H9 (cell line): ENCODE measurements around the gene S100A3. TPM values are rescaled to one million over a fixed set of nuclear protein-coding genes. Genes with fewer than 3 reads are reported as not detected.

Experiments used
- DNase-seq: peaks from one replicate; pipeline ENCODE4 v3.0.0-alpha.2; 2017
- H2AFZ ChIP-seq: one replicate; pipeline ENCODE4 v1.6.1; 2013; ENCODE audit warnings: mild to moderate bottlenecking, low read length, control low read depth, moderate library complexity
- H2AK5ac ChIP-seq: 2 replicates; pipeline ENCODE4 v1.6.1; 2013; ENCODE audit warnings: low read length, control low read depth, mixed read lengths; ENCODE audit not compliant: insufficient read length
- H2BK120ac ChIP-seq: one replicate; pipeline ENCODE4 v1.6.1; 2013; ENCODE audit warnings: low read depth, mild to moderate bottlenecking, low read length, control low read depth, inconsistent platforms; ENCODE audit not compliant: poor library complexity, severe bottlenecking
- H2BK12ac ChIP-seq: 2 replicates; pipeline ENCODE4 v1.6.1; 2013; ENCODE audit warnings: low read length, control low read depth, mixed read lengths, low read depth; ENCODE audit not compliant: insufficient read length
- H2BK15ac ChIP-seq: 2 replicates; pipeline ENCODE4 v1.6.1; 2013; ENCODE audit warnings: low read depth, low read length, control low read depth
- H2BK20ac ChIP-seq: one replicate; pipeline ENCODE4 v1.6.1; 2013; ENCODE audit warnings: low read depth, mild to moderate bottlenecking, low read length, control low read depth, inconsistent platforms; ENCODE audit not compliant: poor library complexity, severe bottlenecking
- H2BK5ac ChIP-seq: 2 replicates; pipeline ENCODE4 v1.6.1; 2013; ENCODE audit warnings: low read length, control low read depth, mixed read lengths; ENCODE audit not compliant: insufficient read length
- H3K14ac ChIP-seq: 2 replicates; pipeline ENCODE4 v1.6.1; 2013; ENCODE audit warnings: low read length, control low read depth; ENCODE audit not compliant: insufficient read depth
- H3K18ac ChIP-seq: 2 replicates; pipeline ENCODE4 v1.6.1; 2013; ENCODE audit warnings: low read depth, mild to moderate bottlenecking, mixed read lengths, low read length, control low read depth; ENCODE audit not compliant: insufficient read length
- H3K23ac ChIP-seq: 2 replicates; pipeline ENCODE4 v1.6.1; 2013; ENCODE audit warnings: low read length, control low read depth, mixed read lengths, low read depth; ENCODE audit not compliant: insufficient read length
- H3K23me2 ChIP-seq: 2 replicates; pipeline ENCODE4 v1.6.1; 2013; ENCODE audit warnings: low read depth, mild to moderate bottlenecking, mixed read lengths, low read length, control low read depth; ENCODE audit not compliant: insufficient read length, poor library complexity, severe bottlenecking
- H3K27ac ChIP-seq: 2 replicates; pipeline ENCODE4 v1.5.1; 2013; ENCODE audit warnings: low read length, control low read depth, mixed read lengths, low read depth; ENCODE audit not compliant: insufficient read length
- H3K27me3 ChIP-seq: 2 replicates; pipeline ENCODE4 v1.6.1; 2013; ENCODE audit warnings: low read length, control low read depth, inconsistent platforms; ENCODE audit not compliant: insufficient read depth
- H3K4ac ChIP-seq: 2 replicates; pipeline ENCODE4 v1.6.1; 2013; ENCODE audit warnings: low read depth, mild to moderate bottlenecking, control low read depth, inconsistent platforms, low read length, moderate library complexity
- H3K4me1 ChIP-seq: 2 replicates; pipeline ENCODE4 v1.6.1; 2013; ENCODE audit warnings: low read length, control low read depth, inconsistent platforms; ENCODE audit not compliant: insufficient read depth
- H3K4me2 ChIP-seq: 2 replicates; pipeline ENCODE4 v1.6.1; 2013; ENCODE audit warnings: low read length, control low read depth, mixed read lengths; ENCODE audit not compliant: insufficient read length, insufficient read depth
- H3K56ac ChIP-seq: 2 replicates; pipeline ENCODE4 v1.6.1; 2013; ENCODE audit warnings: low read depth, mild to moderate bottlenecking, mixed read lengths, low read length, control low read depth; ENCODE audit not compliant: insufficient read length
- H3K79me1 ChIP-seq: 2 replicates; pipeline ENCODE4 v1.6.1; 2013; ENCODE audit warnings: low read depth, mild to moderate bottlenecking, moderate library complexity, low read length, control low read depth, inconsistent platforms; ENCODE audit not compliant: insufficient read depth, poor library complexity, severe bottlenecking
- H3K79me2 ChIP-seq: 2 replicates; pipeline ENCODE4 v1.6.1; 2013; ENCODE audit warnings: low read length, control low read depth, inconsistent platforms; ENCODE audit not compliant: insufficient read depth
- H3K9ac ChIP-seq: 2 replicates; pipeline ENCODE4 v1.6.1; 2013; ENCODE audit warnings: low read length, control low read depth, mixed read lengths; ENCODE audit not compliant: insufficient read length; ENCODE audit errors: extremely low read depth
- H3K9me3 ChIP-seq: one replicate; pipeline ENCODE4 v1.6.1; 2013; ENCODE audit warnings: low read depth, low read length, inconsistent platforms; ENCODE audit not compliant: control insufficient read depth
- H3T11ph ChIP-seq: one replicate; pipeline ENCODE4 v1.6.1; 2013; ENCODE audit warnings: mild to moderate bottlenecking, low read length, control low read depth, inconsistent platforms
- H4K20me1 ChIP-seq: one replicate; pipeline ENCODE4 v1.6.1; 2013; ENCODE audit not compliant: control insufficient read depth, insufficient read length, insufficient read depth
- H4K5ac ChIP-seq: 2 replicates; pipeline ENCODE4 v1.6.1; 2013; ENCODE audit warnings: low read depth, mild to moderate bottlenecking, mixed read lengths, low read length, control low read depth; ENCODE audit not compliant: insufficient read length
- H4K8ac ChIP-seq: replicated peaks from 2 replicates; pipeline ENCODE4 v1.6.1; 2013; ENCODE audit warnings: low read length, control low read depth, mixed read lengths, low read depth; ENCODE audit not compliant: insufficient read length
- H4K91ac ChIP-seq: 2 replicates; pipeline ENCODE4 v1.6.1; 2013; ENCODE audit warnings: low read depth, mild to moderate bottlenecking, moderate library complexity, mixed read lengths, low read length, control low read depth; ENCODE audit not compliant: insufficient read length
- H3K27ac Mint-ChIP-seq, 3 experiments: 2 replicates in 2 of 3; 3 replicates in 1 of 3; pipeline ENCODE4 v1.8.0; 2020 to 2021; ENCODE audit warnings: mixed read lengths in 3 of 3, mild to moderate bottlenecking in 1 of 3, moderate library complexity in 1 of 3
- H3K27me3 Mint-ChIP-seq: 2 replicates; pipeline ENCODE4 v1.8.0; 2021; ENCODE audit warnings: low read depth, mild to moderate bottlenecking, moderate library complexity, mixed read lengths
- H3K36me3 Mint-ChIP-seq, 3 experiments: 2 replicates in 2 of 3; 3 replicates in 1 of 3; pipeline ENCODE4 v1.8.0; 2020 to 2021; ENCODE audit warnings: low read depth in 3 of 3, mixed read lengths in 3 of 3; ENCODE audit not compliant: insufficient read depth in 1 of 3
- H3K4me1 Mint-ChIP-seq, 2 experiments: 2 replicates each; pipeline ENCODE4 v1.8.0; 2020; ENCODE audit warnings: mixed read lengths in 2 of 2
- H3K4me3 Mint-ChIP-seq, 2 experiments: 2 replicates in 1 of 2; 3 replicates in 1 of 2; pipeline ENCODE4 v1.8.0; 2020 to 2021; ENCODE audit warnings: mild to moderate bottlenecking in 2 of 2, mixed read lengths in 2 of 2, moderate library complexity in 1 of 2
- H3K9me3 Mint-ChIP-seq, 2 experiments: 2 replicates in 1 of 2; 3 replicates in 1 of 2; pipeline ENCODE4 v1.8.0; 2020; ENCODE audit warnings: mild to moderate bottlenecking in 2 of 2, mixed read lengths in 2 of 2, moderate library complexity in 1 of 2
- CTCF ChIP-seq: fragments of 200-600 bp; sonication (generic); conservative IDR thresholded peaks from 3 replicates; pipeline ENCODE4 v1.8.0; 2021; ENCODE audit warnings: antibody characterized with exemption, mild to moderate bottlenecking
- WGBS: extraction: QIAGEN DNeasy Blood & Tissue Kit; methylation state at CpG from one replicate; pipeline ENCODE4 v1.1.7; 2013; ENCODE audit warnings: missing lambda C conversion rate, low lambda C conversion rate, mixed read lengths; ENCODE audit not compliant: insufficient read length; ENCODE audit errors: extremely low coverage; 5-methylcytosine and 5-hydroxymethylcytosine counted together
- total RNA-seq: library from RNA; stranded (reverse); gene quantifications from 2 replicates; pipeline ENCODE4 v1.2.1, GENCODE V29; 2021

S100A3 gene
- total RNA-seq, 1 experiment from 2014 or later: not detected

- H3K23me2 ChIP-seq: no peaks in the 10 kb centered on the region
- H2AFZ ChIP-seq: no peak overlapping the region
- H3K4ac ChIP-seq: no peak overlapping the region
- H3K56ac ChIP-seq: no peak overlapping the region
- no peak overlapping the region for H3K4me3 Mint-ChIP-seq
- no peaks in the 10 kb centered on the region for H3K79me1 ChIP-seq
- H3K4me1 ChIP-seq: peaks cover 8% of the 10 kb centered on the region; the same call in 1 of the 2 replicates
- H2BK120ac ChIP-seq: no peak overlapping the region
- H2BK5ac ChIP-seq: no peak overlapping the region
- peaks cover 3% of the 10 kb centered on the region for H3K27me3 Mint-ChIP-seq
- no peaks in the 10 kb centered on the region for H3K9me3 Mint-ChIP-seq
- H3K27ac ChIP-seq: no peak overlapping the region
- H3K27ac Mint-ChIP-seq: no peak overlapping the region; a peak in 2 of 7 replicates
- WGBS: no CpG with 5 or more reads among the region's 13 CpGs
- H3K9ac ChIP-seq: no peak overlapping the region
- peaks cover 30 to 38% of the 10 kb centered on the region in 2 experiments for H3K4me1 Mint-ChIP-seq
- no peaks in the 10 kb centered on the region for H4K20me1 ChIP-seq
- no peaks in the 10 kb centered on the region for H3K79me2 ChIP-seq
- no peak overlapping the region for H2BK12ac ChIP-seq
- no peak overlapping the region for H3K14ac ChIP-seq
- H4K8ac ChIP-seq: no peak overlapping the region
- no peak overlapping the region for H4K91ac ChIP-seq
- no peak overlapping the region for H3T11ph ChIP-seq
- H2BK20ac ChIP-seq: no peak overlapping the region
- no peaks in the 10 kb centered on the region; a peak in 1 of 7 replicates for H3K36me3 Mint-ChIP-seq
- no peak overlapping the region for H3K18ac ChIP-seq
- DNase-seq: no peak
- H3K9me3 ChIP-seq: no peaks in the 10 kb centered on the region
- no peak overlapping the region for H2AK5ac ChIP-seq
- H3K23ac ChIP-seq: no peak overlapping the region
- H3K27me3 ChIP-seq: no peaks in the 10 kb centered on the region
- H2BK15ac ChIP-seq: no peak overlapping the region
- no peak overlapping the region for H3K4me2 ChIP-seq
- TF ChIP-seq CTCF: no peak
- no peak overlapping the region for H4K5ac ChIP-seq
Observed at GRCh38 chr1:153541641-153542590, 7.1 kb downstream of the S100A3 start.
